HG02610 (cell line): ENCODE data around the gene YPEL4.

ENCODE experiments used
- ATAC-seq: cut with Tn5 transposase; IDR thresholded peaks from one replicate; pipeline ENCODE4 v1.9.1; 2021; ENCODE audit warnings: mild to moderate bottlenecking, moderate library complexity; ENCODE audit not compliant: unreplicated experiment

The YPEL4 gene

DNA sequence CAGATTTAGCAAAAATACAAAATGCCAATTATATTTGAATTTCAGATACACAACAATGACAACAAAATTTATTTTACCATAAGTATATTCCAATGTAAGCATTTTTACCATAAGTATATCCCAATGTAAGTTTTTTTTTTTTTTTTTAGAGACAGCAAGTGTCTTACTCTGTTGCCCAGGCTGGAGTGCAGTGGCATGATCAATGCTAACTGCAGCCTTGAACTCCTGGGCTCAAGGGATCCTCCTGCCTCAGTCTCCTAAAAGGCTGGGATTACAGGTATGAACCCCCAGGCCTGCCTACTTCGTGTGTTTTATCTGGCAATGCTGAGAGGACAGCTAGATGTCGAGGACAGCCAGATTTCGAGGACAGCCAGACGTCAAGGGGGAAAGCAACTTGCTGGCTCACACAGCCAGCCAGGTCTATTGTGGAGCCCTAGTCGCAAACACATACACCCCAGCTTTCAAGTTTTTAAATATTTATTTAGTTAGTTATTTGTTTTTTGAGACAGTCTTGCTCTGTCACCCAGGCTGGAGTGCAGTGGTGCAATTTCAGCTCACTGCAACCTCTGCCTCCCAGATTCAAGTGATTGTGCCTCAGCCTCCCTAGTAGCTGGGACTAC is 53.3 kb downstream of the YPEL4 start:
- ATAC-seq = no peak
